Measurements from ENCODE around the gene SSBP2.

Gene SSBP2

DNA sequence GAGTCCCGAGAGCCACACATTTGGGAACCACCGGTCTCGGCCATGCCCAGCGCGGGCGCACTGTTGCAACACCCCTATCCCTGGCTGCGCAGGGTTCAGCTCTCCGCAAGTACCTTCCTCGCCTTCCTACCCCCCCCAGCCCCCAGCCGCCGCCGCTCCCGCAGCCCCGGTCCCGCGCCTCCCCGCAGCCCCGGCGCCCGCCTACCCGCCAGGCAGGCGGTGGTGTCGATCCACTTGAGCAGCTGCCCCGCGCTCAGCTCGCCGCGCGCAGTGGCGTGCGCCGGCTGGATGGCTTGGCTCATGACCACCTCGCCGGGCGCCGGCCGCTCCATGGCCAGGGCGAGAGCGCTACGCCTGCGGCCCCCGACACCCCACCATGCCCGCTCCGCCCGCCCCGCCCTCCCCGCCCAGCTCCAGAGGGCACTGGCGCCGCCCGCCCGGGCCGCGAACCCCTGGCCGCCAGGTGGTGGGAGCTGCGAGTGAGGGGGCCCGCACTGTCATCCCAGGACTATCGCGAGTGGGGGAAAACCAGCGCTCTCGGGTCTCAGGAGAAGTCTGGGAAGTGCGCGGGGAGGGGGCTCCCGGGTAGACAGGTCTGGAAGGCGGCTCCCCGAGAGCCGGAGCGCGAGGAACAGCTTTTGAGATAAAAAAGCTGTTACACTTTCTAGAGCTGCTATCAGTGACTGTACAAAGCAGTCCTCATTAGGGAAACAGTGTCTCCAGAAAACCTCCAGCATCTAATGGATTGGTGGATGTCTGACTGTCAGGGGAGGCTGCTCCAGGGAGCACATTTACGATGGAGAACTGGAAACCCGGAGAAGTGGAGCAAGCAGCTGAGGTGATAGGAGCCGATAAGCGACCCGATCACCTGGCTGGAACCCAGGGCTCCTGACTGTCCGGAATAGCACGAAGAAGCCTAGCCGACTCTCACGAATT, 356.8 kb downstream of the SSBP2 start, which contains the start of gene ACOT12:
ACOT12 (minus strand) TSS at position 352 of the 936 bp plus-strand sequence; CDS start at position 332, 20 bp downstream.
- TF ChIP-seq, protein P1, sequence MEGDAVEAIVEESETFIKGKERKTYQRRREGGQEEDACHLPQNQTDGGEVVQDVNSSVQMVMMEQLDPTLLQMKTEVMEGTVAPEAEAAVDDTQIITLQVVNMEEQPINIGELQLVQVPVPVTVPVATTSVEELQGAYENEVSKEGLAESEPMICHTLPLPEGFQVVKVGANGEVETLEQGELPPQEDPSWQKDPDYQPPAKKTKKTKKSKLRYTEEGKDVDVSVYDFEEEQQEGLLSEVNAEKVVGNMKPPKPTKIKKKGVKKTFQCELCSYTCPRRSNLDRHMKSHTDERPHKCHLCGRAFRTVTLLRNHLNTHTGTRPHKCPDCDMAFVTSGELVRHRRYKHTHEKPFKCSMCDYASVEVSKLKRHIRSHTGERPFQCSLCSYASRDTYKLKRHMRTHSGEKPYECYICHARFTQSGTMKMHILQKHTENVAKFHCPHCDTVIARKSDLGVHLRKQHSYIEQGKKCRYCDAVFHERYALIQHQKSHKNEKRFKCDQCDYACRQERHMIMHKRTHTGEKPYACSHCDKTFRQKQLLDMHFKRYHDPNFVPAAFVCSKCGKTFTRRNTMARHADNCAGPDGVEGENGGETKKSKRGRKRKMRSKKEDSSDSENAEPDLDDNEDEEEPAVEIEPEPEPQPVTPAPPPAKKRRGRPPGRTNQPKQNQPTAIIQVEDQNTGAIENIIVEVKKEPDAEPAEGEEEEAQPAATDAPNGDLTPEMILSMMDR (IDR thresholded peaks at IDR 0.05; ENCODE audit: insufficient read depth, missing control alignments) = no peak
- DNase-seq (ENCODE audit: insufficient read length, low spot score) (no peak), FAIRE-seq (no peak)

DNA sequence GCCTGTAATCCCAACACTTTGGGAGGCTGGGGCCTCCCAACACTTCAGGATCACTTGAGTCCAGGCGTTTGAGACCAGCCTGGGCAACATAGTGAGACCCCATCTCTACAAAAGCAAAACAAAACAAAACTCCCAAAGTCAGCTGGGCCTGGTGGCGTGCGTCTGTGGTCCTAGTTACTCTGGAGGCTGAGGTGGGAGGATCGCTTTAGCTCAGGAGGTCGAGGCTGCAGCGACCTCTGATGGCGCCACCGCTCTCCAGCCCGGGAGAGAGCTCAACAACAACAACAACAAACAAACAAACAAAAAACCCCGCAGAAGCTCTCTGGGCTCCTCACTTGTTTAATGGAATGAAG, 357.5 kb downstream of the SSBP2 start:
- TF ChIP-seq, protein P1 (IDR thresholded peaks at IDR 0.05; ENCODE audit: insufficient read depth, missing control alignments) = no peak
- FAIRE-seq (no peak), DNase-seq (ENCODE audit: insufficient read length, low spot score) (no peak)

DNA sequence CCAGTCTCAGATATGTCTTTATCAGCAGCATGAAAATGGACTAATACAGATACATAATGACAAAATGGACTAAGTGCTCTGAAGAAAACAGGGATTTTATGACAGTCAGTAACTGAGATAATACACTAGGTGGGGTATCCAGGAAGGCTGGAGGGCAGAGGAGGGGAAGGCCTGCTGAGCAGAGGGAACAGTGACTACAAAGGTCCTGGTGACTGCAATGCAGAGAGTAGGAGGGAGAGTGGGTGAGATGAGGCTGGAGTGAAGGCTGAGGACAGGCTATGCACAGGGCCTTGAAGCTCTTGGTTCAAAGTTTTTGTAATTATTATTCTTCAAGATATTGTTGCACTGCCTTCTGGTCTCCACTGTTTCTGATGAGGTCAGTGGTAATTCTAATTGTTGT, 361.9 kb downstream of the SSBP2 start:
- no peak for DNase-seq (ENCODE audit: insufficient read length, low spot score)
- FAIRE-seq = no peak
- TF ChIP-seq, protein P1 (IDR thresholded peaks at IDR 0.05; ENCODE audit: insufficient read depth, missing control alignments) = no peak

DNA sequence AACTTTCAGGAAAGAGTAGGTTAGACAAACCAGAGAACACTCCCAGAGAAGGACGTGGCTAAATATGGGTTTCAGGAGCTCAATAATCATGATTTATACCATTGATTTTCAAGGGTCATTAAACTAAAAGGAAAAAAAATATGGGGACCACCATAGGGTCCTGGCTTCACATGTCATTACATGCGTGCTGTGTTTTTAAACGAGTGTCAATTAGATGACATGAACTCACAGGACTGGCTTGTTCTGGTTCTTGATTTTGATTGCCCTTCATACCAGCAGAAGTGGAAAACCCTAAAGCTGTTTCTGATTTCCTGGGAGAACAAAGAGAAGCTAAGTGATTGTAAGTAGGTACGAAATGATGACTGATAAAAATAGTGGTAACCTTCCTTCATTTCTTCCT, 362.7 kb downstream of the SSBP2 start:
- DNase-seq (ENCODE audit: insufficient read length, low spot score) = no peak
- TF ChIP-seq, protein P1 (IDR thresholded peaks at IDR 0.05; ENCODE audit: insufficient read depth, missing control alignments) = no peak
- FAIRE-seq = no peak

- TF ChIP-seq, protein P1 (IDR thresholded peaks at IDR 0.05; ENCODE audit: insufficient read depth, missing control alignments) = no peak
- no peak for FAIRE-seq
- DNase-seq (ENCODE audit: insufficient read length, low spot score) = no peak
Measured at GRCh38 chr5:81383867-81384266, 367.0 kb downstream of the SSBP2 start.

- FAIRE-seq = no peak
- no peak for DNase-seq (ENCODE audit: insufficient read length, low spot score)
- TF ChIP-seq, protein P1 (IDR thresholded peaks at IDR 0.05; ENCODE audit: insufficient read depth, missing control alignments) = no peak
Measured at GRCh38 chr5:81371354-81371876, 379.5 kb downstream of the SSBP2 start.

DNA sequence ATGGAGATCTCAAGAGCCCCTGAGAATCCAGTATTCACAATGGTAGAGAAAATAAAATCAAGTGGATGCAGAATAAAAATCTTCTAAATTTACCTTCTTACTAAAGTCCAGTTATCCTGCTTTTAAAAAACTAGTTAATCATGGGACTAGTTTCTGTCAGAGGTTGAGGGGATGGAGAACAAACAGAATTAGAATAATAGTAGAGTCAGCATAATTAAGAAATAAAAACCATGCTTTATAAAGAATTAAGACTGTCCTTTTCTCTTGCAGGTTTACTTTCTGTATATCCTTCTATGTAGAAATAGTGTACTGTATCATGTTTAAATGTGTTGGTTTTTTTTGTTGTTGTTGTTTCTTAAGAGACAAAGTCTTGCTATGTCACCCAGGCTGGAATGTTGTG, 380.0 kb downstream of the SSBP2 start:
- TF ChIP-seq, protein P1 (IDR thresholded peaks at IDR 0.05; ENCODE audit: insufficient read depth, missing control alignments) = no peak
- no peak for FAIRE-seq
- no peak for DNase-seq (ENCODE audit: insufficient read length, low spot score)

Data from D721Med (cell line).